Mesodermal cell (in vitro differentiated cells): ENCODE measurements around the gene PPM1L.

Source experiments
- H3K27ac ChIP-seq: 2 replicates; pipeline ENCODE4 v1.7.0; 2013; ENCODE audit warnings: mild to moderate bottlenecking, low read depth, low read length, moderate library complexity; ENCODE audit not compliant: severe bottlenecking
- H3K36me3 ChIP-seq: 2 replicates; pipeline ENCODE4 v1.7.1; 2013; ENCODE audit warnings: mild to moderate bottlenecking, low read length, moderate library complexity; ENCODE audit not compliant: control insufficient read depth, insufficient read depth
- H3K4me1 ChIP-seq: one replicate; pipeline ENCODE4 v1.7.1; 2013; ENCODE audit warnings: mild to moderate bottlenecking, low read length; ENCODE audit not compliant: insufficient read depth, control insufficient read depth, poor library complexity, severe bottlenecking
- H3K4me3 ChIP-seq: 2 replicates; pipeline ENCODE4 v1.7.0; 2013; ENCODE audit warnings: low read length, control low read depth, mild to moderate bottlenecking; ENCODE audit not compliant: insufficient read depth, poor library complexity, severe bottlenecking; ENCODE audit errors: extremely low read depth
- H3K9me3 ChIP-seq: 2 replicates; pipeline ENCODE4 v1.7.1; 2013; ENCODE audit warnings: mild to moderate bottlenecking, low read length, moderate library complexity; ENCODE audit not compliant: control insufficient read depth
- WGBS, 2 experiments: methylation state at CpG; one replicate each; pipeline ENCODE4 v1.1.5; 2013; ENCODE audit warnings: missing lambda C conversion rate in 2 of 2; ENCODE audit not compliant: insufficient coverage in 2 of 2; 5-methylcytosine and 5-hydroxymethylcytosine counted together

The PPM1L gene

GRCh38 chr3:160739079-160739478, 17.0 kb upstream of the PPM1L start:
- H3K36me3 ChIP-seq, result no peaks in the 10 kb centered on the region
- no peaks in the 10 kb centered on the region for H3K4me1 ChIP-seq
- WGBS, 2 experiments, result 60 to 100% methylated on average over 1 of the region's 1 CpG
- no peak overlapping the region for H3K27ac ChIP-seq
- no peaks in the 10 kb centered on the region for H3K9me3 ChIP-seq
- no peak overlapping the region for H3K4me3 ChIP-seq

DNA sequence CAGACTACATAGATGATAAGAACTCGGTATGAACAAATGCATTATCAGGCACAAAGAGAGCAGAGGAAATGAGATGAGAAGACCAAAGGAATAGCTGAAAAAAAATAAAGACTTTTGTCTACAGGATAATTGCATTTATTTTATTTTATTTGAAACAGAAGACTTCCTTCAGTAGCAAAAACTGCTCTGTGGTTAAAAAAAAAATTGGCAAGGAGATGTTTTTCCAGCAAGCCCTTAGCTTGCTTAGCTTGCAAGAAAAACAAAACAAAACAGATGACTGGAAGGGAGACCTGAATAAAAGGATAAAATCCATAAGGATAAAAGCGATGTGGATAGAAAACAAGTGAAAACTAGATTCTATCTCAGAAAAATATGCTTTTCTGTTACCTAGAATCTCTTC, 9.1 kb upstream of the PPM1L start:
- Histone ChIP-seq H3K4me3 (no peak overlapping the region), H3K4me1 (no peaks in the 10 kb centered on the region), H3K36me3 (no peaks in the 10 kb centered on the region), H3K9me3 (no peaks in the 10 kb centered on the region), H3K27ac (no peak overlapping the region)
- WGBS, 2 experiments, result no CpG with 5 or more reads among the region's 2 CpGs

- Histone ChIP-seq H3K27ac (no peak overlapping the region), H3K36me3 (no peaks in the 10 kb centered on the region), H3K4me3 (no peak overlapping the region), H3K9me3 (no peaks in the 10 kb centered on the region), H3K4me1 (no peaks in the 10 kb centered on the region)
- WGBS, 2 experiments, result no CpG with 5 or more reads among the region's 1 CpG
Observed at GRCh38 chr3:160747422-160747821, 8.6 kb upstream of the PPM1L start.

GRCh38 chr3:160748231-160748630, 7.8 kb upstream of the PPM1L start:
- H3K4me1 ChIP-seq, result no peaks in the 10 kb centered on the region
- no peaks in the 10 kb centered on the region for H3K36me3 ChIP-seq
- H3K27ac ChIP-seq, result no peak overlapping the region
- WGBS, 2 experiments, result no CpG with 5 or more reads among the region's 2 CpGs
- no peaks in the 10 kb centered on the region for H3K9me3 ChIP-seq
- no peak overlapping the region for H3K4me3 ChIP-seq

GRCh38 chr3:160748787-160749186, 7.2 kb upstream of the PPM1L start:
- no peaks in the 10 kb centered on the region for H3K36me3 ChIP-seq
- H3K4me3 ChIP-seq, result no peak overlapping the region
- WGBS, 2 experiments, result 63% methylated on average over 1 of the region's 1 CpG; no CpG with 5 or more reads in 1 of the 2 experiments
- no peaks in the 10 kb centered on the region for H3K9me3 ChIP-seq
- no peak overlapping the region for H3K27ac ChIP-seq
- no peaks in the 10 kb centered on the region for H3K4me1 ChIP-seq

- WGBS, 2 experiments, result no CpG with 5 or more reads among the region's 2 CpGs
- Histone ChIP-seq H3K9me3 (no peaks in the 10 kb centered on the region), H3K27ac (no peak overlapping the region), H3K36me3 (no peaks in the 10 kb centered on the region), H3K4me3 (peak overlapping the region; percentile 74), H3K4me1 (no peaks in the 10 kb centered on the region)
Observed at GRCh38 chr3:160753953-160754352, 2.1 kb upstream of the PPM1L start.

DNA sequence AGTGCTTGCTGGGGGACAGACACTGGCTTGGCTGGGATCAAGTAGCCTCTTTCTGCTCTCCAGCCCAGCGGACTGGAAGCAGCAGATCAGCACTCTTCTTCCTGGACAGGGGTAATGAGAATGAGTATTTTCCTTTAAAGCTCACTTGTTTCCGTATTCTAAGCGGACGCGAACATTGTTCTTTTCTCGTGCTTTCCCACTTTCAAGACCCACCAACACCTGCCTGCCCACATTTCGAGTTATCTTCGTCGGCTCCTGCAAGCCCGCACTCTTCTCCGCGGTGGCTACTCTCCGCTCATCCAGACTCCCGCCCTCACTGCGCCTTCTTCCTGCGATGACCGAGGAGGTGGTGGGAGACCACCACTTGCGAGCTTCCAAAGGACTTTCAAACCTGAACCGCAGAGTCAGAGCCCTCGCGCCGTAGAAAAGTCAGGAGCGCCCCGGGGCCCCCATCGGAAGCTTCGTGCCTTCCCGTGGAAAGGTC, 1.6 kb upstream of the PPM1L start:
- Histone ChIP-seq H3K9me3 (no peaks in the 10 kb centered on the region), H3K4me3 (peak overlapping the region; percentile 74), H3K27ac (no peak overlapping the region), H3K4me1 (no peaks in the 10 kb centered on the region), H3K36me3 (no peaks in the 10 kb centered on the region)
- 1 to 2% methylated on average over 14 to 22 of the region's 27 CpGs for WGBS, 2 experiments

DNA sequence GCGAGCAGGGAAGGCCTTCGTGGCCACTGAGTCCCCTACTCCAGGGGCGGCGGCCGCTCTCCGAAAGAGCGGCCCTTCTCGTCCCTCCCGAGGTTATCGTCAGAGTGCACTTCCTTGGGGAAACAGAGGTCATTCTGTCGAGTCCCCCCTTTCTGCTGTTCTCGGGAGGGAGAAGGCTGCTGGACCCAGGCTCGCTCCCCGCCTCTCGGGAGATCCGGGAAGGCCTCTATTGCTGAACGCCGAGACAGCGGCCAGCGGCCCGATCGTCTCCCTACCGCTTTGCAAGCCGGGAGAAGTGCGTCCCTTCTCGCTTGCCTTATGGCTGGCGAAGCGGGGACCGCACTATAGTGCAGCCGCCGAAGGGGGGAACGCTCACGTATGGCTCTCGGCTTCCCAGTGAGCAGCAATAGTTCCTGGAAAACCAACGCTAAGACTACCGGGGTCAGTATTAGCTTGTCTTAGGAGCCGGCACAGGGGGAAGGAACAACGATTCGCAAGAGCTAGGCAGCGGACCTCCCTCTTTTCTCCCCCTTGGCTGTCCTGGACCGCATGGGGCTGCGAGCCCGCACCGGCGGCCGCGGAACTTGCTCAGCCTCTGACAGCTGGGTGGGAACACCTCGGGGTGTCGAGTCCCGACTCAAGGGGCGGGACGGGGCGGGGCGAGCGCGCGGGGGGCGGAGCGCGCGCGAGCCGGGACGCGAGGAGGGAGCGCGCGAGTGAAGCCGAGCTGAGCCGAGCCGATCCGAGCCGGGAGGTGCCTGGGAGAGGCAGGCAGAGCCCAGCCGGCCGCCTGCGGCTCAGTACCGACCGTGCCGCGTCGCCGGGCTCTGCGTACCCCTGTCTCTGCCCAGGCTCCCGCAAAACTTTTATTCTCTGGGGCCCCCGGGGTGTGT, 930 bp upstream of the PPM1L start:
- Histone ChIP-seq H3K36me3 (no peaks in the 10 kb centered on the region), H3K27ac (peak overlapping the region; percentile 86), H3K4me3 (peak overlapping the region; percentile 74), H3K4me1 (no peaks in the 10 kb centered on the region), H3K9me3 (no peaks in the 10 kb centered on the region)
- WGBS, 2 experiments, result 0% methylated on average over 66 to 73 of the region's 85 CpGs

DNA sequence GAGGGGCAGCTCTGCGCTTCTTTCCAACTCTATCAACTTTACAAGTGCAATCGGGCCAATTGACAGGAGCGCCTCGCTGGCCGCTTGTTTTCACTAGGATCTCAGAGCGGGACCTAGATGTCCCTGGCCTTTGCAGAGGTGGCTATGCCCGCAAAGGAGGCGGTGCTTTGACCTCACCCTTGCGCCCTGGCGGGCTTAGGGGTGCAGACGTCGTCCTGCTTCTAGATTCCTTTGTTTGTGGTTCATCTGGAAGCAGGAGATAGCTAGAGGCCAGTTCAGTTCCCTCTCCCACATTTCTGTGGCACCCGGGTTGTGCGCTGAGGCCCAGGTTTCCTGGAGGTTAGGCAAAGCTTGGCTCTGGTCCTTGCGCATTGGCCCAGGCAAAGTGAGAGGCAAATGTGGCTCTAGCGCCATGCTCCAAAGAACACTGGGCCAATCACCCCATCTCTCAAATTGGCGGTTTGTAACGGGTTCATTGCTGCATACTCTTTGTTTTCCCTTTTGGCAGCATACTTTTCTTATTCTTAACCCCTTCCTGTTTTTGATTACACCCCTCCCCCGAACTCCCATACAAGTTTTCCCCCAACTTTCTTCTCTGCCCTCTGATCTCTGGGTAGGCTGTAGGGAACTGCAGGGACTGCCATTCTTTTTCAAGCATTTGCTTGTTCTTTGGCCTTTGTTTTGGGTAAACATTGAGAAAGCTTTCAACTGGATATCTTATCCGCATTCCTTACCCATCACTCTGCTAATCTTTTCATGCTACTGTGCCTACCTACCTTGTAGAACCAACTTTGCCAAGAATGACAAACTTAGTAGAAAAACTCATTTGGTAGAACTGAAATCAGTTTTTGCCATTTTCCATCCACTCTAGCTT, 1.4 kb downstream of the PPM1L start:
- H3K4me1 ChIP-seq, result no peaks in the 10 kb centered on the region
- no peak overlapping the region for H3K27ac ChIP-seq
- H3K4me3 ChIP-seq, result peak overlapping the region; percentile 74
- H3K9me3 ChIP-seq, result no peaks in the 10 kb centered on the region
- H3K36me3 ChIP-seq, result no peaks in the 10 kb centered on the region
- whole genome bisulfite sequencing, 2 experiments, result 36 to 48% methylated on average over 17 of the region's 20 CpGs

GRCh38 chr3:160758929-160759577, 3.0 kb downstream of the PPM1L start:
- Histone ChIP-seq H3K27ac (no peak overlapping the region), H3K9me3 (no peaks in the 10 kb centered on the region), H3K4me3 (no peak overlapping the region), H3K36me3 (no peaks in the 10 kb centered on the region), H3K4me1 (no peaks in the 10 kb centered on the region)
- WGBS, 2 experiments, result 67% methylated on average over 1 of the region's 3 CpGs; no CpG with 5 or more reads in 1 of the 2 experiments
